OCI-LY1 (cell line): ENCODE results near the gene SPATA46.
"Not testable (repeated sequence)": the region's sequence is repeated elsewhere in the genome, so short reads cannot be mapped to it uniquely, and the experiment has no call there.

ENCODE experiments used
- CTCF ChIP-seq: fragments of 200-600 bp; sonication (generic), shearing (Covaris generic); IDR thresholded peaks from 2 replicates; pipeline ENCODE4 v1.5.1; 2017; ENCODE audit warnings: mild to moderate bottlenecking, antibody characterized with exemption, low read length, moderate library complexity, mixed read lengths
- EZH2 ChIP-seq: fragments of 200-600 bp; sonication (generic), shearing (Covaris generic); IDR thresholded peaks from 2 replicates; pipeline ENCODE4 v1.8.0; 2017; ENCODE audit warnings: borderline replicate concordance, mixed run types, mild to moderate bottlenecking, antibody characterized with exemption, low read length, moderate library complexity, mixed read lengths

GRCh38 chr1:162418584-162418983 is 41.9 kb upstream of the SPATA46 start:
- not testable (repeated sequence) for TF ChIP-seq CTCF, EZH2
